HL-60 (cell line): Measurements from ENCODE around the gene STK32B.

Experiments used
- GABPA ChIP-seq: IDR thresholded peaks from 2 replicates; pipeline ENCODE4 v1.6.1; 2012; ENCODE audit warnings: low read depth
- POLR2AphosphoS5 ChIP-seq: IDR thresholded peaks from 2 replicates; pipeline ENCODE4 v1.6.1; 2012; ENCODE audit warnings: low read depth
- REST ChIP-seq: IDR thresholded peaks from 2 replicates; pipeline ENCODE4 v1.6.1; 2012; ENCODE audit warnings: low read depth; ENCODE audit not compliant: insufficient replicate concordance
- SPI1 ChIP-seq: IDR thresholded peaks from 2 replicates; pipeline ENCODE4 v1.6.1; 2012; ENCODE audit warnings: low read depth, mild to moderate bottlenecking, borderline replicate concordance
- TF ChIP-seq, protein P1 (sequence below): IDR thresholded peaks from one replicate; pipeline ENCODE4 v1.5.1; 2011; ENCODE audit warnings: low read length, control low read depth, inconsistent platforms; ENCODE audit not compliant: insufficient read depth

GRCh38 chr4:5160668-5161067 lies 109.4 kb downstream of the STK32B start:
- TF ChIP-seq, protein P1, sequence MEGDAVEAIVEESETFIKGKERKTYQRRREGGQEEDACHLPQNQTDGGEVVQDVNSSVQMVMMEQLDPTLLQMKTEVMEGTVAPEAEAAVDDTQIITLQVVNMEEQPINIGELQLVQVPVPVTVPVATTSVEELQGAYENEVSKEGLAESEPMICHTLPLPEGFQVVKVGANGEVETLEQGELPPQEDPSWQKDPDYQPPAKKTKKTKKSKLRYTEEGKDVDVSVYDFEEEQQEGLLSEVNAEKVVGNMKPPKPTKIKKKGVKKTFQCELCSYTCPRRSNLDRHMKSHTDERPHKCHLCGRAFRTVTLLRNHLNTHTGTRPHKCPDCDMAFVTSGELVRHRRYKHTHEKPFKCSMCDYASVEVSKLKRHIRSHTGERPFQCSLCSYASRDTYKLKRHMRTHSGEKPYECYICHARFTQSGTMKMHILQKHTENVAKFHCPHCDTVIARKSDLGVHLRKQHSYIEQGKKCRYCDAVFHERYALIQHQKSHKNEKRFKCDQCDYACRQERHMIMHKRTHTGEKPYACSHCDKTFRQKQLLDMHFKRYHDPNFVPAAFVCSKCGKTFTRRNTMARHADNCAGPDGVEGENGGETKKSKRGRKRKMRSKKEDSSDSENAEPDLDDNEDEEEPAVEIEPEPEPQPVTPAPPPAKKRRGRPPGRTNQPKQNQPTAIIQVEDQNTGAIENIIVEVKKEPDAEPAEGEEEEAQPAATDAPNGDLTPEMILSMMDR, result no peak
- no peak for TF ChIP-seq POLR2AphosphoS5
- no peak for TF ChIP-seq REST
- TF ChIP-seq SPI1, result no peak
- no peak for TF ChIP-seq GABPA
